ENCODE results near the gene IGF1. TPM values are rescaled to one million over a fixed set of nuclear protein-coding genes. Genes with fewer than 3 reads are reported as not detected.

IGF1 gene
- total RNA-seq, 5 donors from 2014 or later (not counting 1 experiment from before 2014, with no cell fraction given), result 0.26 to 0.32 TPM; not detected in 3

DNA sequence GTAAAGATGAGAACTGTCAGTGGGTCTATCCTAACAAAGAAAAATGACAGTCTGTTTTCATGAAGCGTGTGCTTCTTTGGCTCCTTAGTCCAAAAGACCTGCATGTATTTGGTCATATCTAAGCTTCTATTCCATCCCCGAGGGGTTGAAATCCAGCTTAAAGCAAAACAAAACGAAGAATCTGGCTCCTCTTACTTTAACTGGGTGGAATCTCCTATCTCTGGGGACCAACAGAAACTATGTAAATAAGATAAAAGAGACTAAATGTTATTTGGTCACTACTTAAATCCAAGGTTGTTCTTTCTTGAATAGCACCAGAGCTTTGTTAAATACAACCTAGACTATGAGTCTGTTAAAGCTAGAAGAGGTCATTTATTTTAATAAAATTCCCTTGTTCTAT lies 9.4 kb downstream of the IGF1 start:
- Mint-ChIP-seq H3K4me1 (no peaks in the 10 kb centered on the region), H3K4me3 (no peak overlapping the region), H3K27me3 (peaks cover 12 to 16% of the 10 kb centered on the region in 2 donors), H3K9me3 (no peaks in the 10 kb centered on the region), H3K27ac (no peak overlapping the region), H3K36me3 (no peaks in the 10 kb centered on the region)
- Histone ChIP-seq H3K27me3 (replicated peaks in 1 of 2; ENCODE audit: control insufficient read depth in 2 of 2, extremely low read depth in 1 of 2, insufficient read depth in 2 of 2, low read length in 1 of 2) (peaks cover 0 to 2% of the 10 kb centered on the region in 2 experiments), H3K27ac (ENCODE audit: low read length) (no peak overlapping the region), H3K4me3 (ENCODE audit: control insufficient read depth in 1 of 2, extremely low read depth in 1 of 2, low read length in 1 of 2) (no peak overlapping the region), H3K36me3 (ENCODE audit: control insufficient read depth in 2 of 2, extremely low read depth in 1 of 2, insufficient read depth in 1 of 2, low read length in 1 of 2) (no peaks in the 10 kb centered on the region), H3K9me3 (no peaks in the 10 kb centered on the region), H3K4me1 (ENCODE audit: control insufficient read depth in 1 of 2, extremely low read depth in 1 of 2, insufficient read depth in 2 of 2, low read length in 2 of 2) (no peaks in the 10 kb centered on the region)
- POLR2A ChIA-PET, result no interaction called here
- WGBS (ENCODE audit: insufficient coverage), result 100% methylated on average over 1 of the region's 3 CpGs
- ATAC-seq (replicated peaks in 1 of 4) (no peak), DNase-seq (no peak)
- CTCF ChIA-PET, result interaction anchor here in 1 of 2 donors (1.3 to 1.4 kb wide), 2 partner anchors 11 to 14 kb away, joined by 3 to 8 read pairs; no protein-coding TSS in a partner anchor

DNA sequence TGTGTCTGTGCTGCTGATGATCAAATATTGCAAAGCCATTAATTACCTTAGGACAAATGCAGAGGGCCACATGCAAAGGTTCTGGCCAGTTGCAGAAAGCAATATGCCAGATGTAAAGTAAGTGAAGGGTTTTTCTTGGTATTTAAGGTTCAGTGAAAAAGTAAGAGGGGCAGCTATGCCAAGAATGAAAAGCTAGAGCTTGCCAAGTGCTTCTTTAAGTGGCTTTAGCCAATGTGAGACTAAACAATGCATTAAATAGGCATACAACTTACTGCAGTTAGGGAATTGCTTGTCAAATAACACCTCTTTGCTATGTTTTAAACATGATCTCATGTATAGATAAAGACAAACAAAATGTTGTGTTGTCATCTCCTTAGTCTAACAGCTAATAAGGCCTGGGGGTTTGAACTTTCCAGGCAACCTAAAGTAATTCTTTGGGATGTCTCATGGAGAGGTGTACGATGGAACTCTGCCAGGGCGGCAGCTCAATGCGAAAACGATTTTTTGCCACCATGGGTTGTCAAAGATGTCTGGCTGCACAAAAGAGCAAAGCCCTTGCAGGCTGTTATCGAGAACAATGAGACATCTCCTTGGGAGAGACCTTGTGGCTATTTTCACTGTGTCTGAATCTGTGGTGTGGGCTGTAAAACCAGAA lies 12.0 kb downstream of the IGF1 start:
- H3K9me3 ChIP-seq, result no peaks in the 10 kb centered on the region
- H3K36me3 ChIP-seq (ENCODE audit: control insufficient read depth in 2 of 2, extremely low read depth in 1 of 2, insufficient read depth in 1 of 2, low read length in 1 of 2), result no peaks in the 10 kb centered on the region
- H3K4me3 Mint-ChIP-seq, result no peak overlapping the region
- ChIA-PET CTCF (no interaction called here), POLR2A (no interaction called here)
- H3K27ac Mint-ChIP-seq, result no peak overlapping the region
- no peak for ATAC-seq (replicated peaks in 1 of 4)
- peaks cover 0 to 2% of the 10 kb centered on the region in 2 experiments for H3K27me3 ChIP-seq (replicated peaks in 1 of 2; ENCODE audit: control insufficient read depth in 2 of 2, extremely low read depth in 1 of 2, insufficient read depth in 2 of 2, low read length in 1 of 2)
- H3K27ac ChIP-seq (ENCODE audit: low read length), result no peak overlapping the region
- peaks cover 3 to 9% of the 10 kb centered on the region in 2 donors for H3K27me3 Mint-ChIP-seq
- no peak overlapping the region for H3K4me3 ChIP-seq (ENCODE audit: control insufficient read depth in 1 of 2, extremely low read depth in 1 of 2, low read length in 1 of 2)
- no peaks in the 10 kb centered on the region for H3K4me1 Mint-ChIP-seq
- WGBS (ENCODE audit: insufficient coverage), result 87% methylated on average over 4 of the region's 5 CpGs
- H3K9me3 Mint-ChIP-seq, result no peaks in the 10 kb centered on the region
- H3K36me3 Mint-ChIP-seq, result no peaks in the 10 kb centered on the region
- DNase-seq, result no peak
- H3K4me1 ChIP-seq (ENCODE audit: control insufficient read depth in 1 of 2, extremely low read depth in 1 of 2, insufficient read depth in 2 of 2, low read length in 2 of 2), result no peaks in the 10 kb centered on the region

DNA sequence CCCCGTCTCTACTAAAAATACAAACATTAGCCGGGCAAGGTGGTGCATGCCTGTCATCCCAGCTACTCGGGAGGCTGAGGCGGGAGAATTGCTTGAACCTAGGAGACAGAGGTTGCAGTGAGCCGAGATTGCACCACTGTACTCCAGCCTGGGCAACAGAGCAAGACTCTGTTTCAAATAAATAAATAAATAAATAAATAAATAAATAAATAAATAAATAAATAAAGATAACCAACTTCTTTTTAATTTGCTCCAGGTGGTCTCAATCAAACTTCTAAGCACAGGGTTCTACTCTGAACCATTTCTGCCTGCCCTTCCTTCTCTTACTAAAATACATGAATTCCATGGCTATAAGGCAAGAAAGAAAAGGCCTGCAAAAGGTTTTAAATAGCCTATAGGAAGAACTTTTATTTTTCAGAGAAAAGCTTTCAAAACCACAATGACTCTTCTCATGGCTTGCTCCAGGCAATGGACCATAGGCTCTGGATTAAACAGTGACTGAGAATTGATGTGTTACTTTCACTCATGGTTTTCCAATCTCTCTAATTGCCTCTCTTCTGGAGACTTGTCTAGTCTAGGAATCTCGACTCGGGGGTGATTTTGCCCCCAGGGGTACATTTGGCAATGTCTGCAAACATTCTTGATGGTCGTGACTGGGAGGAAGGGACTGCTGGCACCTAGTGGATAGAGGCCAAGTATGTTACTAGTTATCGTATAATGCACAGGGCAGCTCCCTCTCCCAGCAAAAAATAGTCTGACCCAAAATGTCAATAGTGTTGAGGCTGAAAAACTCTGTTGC lies 14.4 kb downstream of the IGF1 start:
- Mint-ChIP-seq H3K4me1 (no peaks in the 10 kb centered on the region), H3K9me3 (no peaks in the 10 kb centered on the region), H3K27ac (no peak overlapping the region), H3K36me3 (no peaks in the 10 kb centered on the region), H3K4me3 (no peak overlapping the region), H3K27me3 (peaks cover 3 to 9% of the 10 kb centered on the region in 2 donors)
- peaks cover 0 to 2% of the 10 kb centered on the region in 2 experiments for H3K27me3 ChIP-seq (replicated peaks in 1 of 2; ENCODE audit: control insufficient read depth in 2 of 2, extremely low read depth in 1 of 2, insufficient read depth in 2 of 2, low read length in 1 of 2)
- CTCF ChIA-PET, result interaction anchor here in 1 of 2 donors (1.4 kb wide), 1 partner anchor 18 kb away, joined by 6 read pairs; no protein-coding TSS in a partner anchor
- H3K9me3 ChIP-seq, result no peaks in the 10 kb centered on the region
- H3K36me3 ChIP-seq (ENCODE audit: control insufficient read depth in 2 of 2, extremely low read depth in 1 of 2, insufficient read depth in 1 of 2, low read length in 1 of 2), result no peaks in the 10 kb centered on the region
- DNase-seq (no peak), ATAC-seq (replicated peaks in 1 of 4) (no peak)
- no peaks in the 10 kb centered on the region for H3K4me1 ChIP-seq (ENCODE audit: control insufficient read depth in 1 of 2, extremely low read depth in 1 of 2, insufficient read depth in 2 of 2, low read length in 2 of 2)
- no CpG with 5 or more reads among the region's 9 CpGs for WGBS (ENCODE audit: insufficient coverage)
- H3K27ac ChIP-seq (ENCODE audit: low read length), result no peak overlapping the region
- POLR2A ChIA-PET, result no interaction called here
- H3K4me3 ChIP-seq (ENCODE audit: control insufficient read depth in 1 of 2, extremely low read depth in 1 of 2, low read length in 1 of 2), result no peak overlapping the region

DNA sequence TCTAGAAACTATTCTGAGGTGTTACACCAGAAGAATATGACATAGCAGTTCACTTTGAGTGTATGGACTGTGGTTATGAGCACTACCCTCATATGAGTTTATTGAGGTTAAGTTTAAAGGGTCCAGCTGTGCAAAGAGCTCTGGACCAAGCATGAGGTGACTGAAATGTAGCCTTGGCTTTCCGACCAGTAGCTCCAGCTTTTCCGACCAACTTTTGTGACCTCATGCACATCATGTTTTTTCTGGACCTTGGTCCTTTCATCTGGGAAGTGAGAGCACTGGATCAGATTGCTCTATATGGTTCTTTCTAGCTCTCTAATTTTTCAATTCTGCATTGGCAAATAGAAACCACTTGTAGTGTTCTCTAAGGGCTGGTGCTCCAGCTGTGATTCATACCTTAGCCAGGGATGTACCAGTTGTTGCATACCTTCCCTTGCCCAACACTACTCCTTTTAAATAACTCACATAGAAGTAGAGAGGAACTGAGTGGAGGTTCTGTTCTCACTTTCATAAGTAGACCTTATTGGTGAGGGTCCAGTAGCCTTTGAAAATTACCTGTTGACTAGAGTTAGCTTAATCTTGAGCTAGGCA lies 16.6 kb downstream of the IGF1 start:
- H3K4me3 ChIP-seq (ENCODE audit: control insufficient read depth in 1 of 2, extremely low read depth in 1 of 2, low read length in 1 of 2), result no peak overlapping the region
- Mint-ChIP-seq H3K36me3 (no peaks in the 10 kb centered on the region), H3K4me3 (no peak overlapping the region), H3K9me3 (no peaks in the 10 kb centered on the region), H3K4me1 (no peaks in the 10 kb centered on the region), H3K27ac (no peak overlapping the region), H3K27me3 (peaks cover 3 to 19% of the 10 kb centered on the region in 2 donors)
- DNase-seq (no peak), ATAC-seq (replicated peaks in 1 of 4) (no peak)
- no peaks in the 10 kb centered on the region for H3K9me3 ChIP-seq
- ChIA-PET CTCF (interaction anchor here (0.5 to 0.6 kb wide), 2 partner anchors 516 to 1337 kb away, joined by 3 read pairs; no protein-coding TSS in a partner anchor), POLR2A (no interaction called here)
- H3K36me3 ChIP-seq (ENCODE audit: control insufficient read depth in 2 of 2, extremely low read depth in 1 of 2, insufficient read depth in 1 of 2, low read length in 1 of 2), result no peaks in the 10 kb centered on the region
- H3K27me3 ChIP-seq (replicated peaks in 1 of 2; ENCODE audit: control insufficient read depth in 2 of 2, extremely low read depth in 1 of 2, insufficient read depth in 2 of 2, low read length in 1 of 2), result peaks cover 0 to under 1% of the 10 kb centered on the region in 2 experiments
- H3K4me1 ChIP-seq (ENCODE audit: control insufficient read depth in 1 of 2, extremely low read depth in 1 of 2, insufficient read depth in 2 of 2, low read length in 2 of 2), result no peaks in the 10 kb centered on the region
- H3K27ac ChIP-seq (ENCODE audit: low read length), result no peak overlapping the region
- WGBS (ENCODE audit: insufficient coverage), result 100% methylated on average over 1 of the region's 2 CpGs

DNA sequence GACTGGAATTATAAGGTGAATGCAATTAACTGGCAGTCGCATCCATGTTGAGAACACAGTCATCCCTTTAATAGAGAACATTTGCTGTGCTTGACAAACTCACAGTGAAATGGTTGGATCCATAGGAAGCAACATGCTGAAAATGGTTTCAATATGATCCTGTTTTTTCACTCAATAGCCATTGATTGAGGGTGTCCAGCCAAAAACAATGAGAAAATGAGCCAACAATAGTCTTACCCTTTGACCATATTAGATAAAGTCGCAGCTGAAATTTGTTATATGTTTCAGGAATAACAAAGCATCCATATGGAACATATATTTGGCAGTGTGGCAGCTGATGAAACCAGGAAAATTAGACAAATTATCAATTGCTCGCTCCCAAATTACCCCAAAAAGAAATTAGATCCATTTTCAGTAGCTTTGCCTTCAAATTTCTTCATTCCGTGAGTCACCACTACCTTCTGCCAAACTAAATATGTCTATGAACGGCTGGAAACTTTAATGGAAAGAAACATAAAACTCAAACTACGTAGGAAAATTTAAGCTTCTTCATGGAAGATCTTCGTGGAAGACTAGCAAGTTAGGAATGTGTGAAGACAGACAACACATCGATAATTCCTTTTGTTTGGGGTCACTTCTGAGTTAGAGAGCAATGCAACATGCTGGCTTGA lies 17.4 kb downstream of the IGF1 start:
- Histone ChIP-seq H3K27ac (ENCODE audit: low read length) (no peak overlapping the region), H3K9me3 (no peaks in the 10 kb centered on the region), H3K4me1 (ENCODE audit: control insufficient read depth in 1 of 2, extremely low read depth in 1 of 2, insufficient read depth in 2 of 2, low read length in 2 of 2) (no peaks in the 10 kb centered on the region), H3K27me3 (replicated peaks in 1 of 2; ENCODE audit: control insufficient read depth in 2 of 2, extremely low read depth in 1 of 2, insufficient read depth in 2 of 2, low read length in 1 of 2) (no peaks in the 10 kb centered on the region), H3K4me3 (ENCODE audit: control insufficient read depth in 1 of 2, extremely low read depth in 1 of 2, low read length in 1 of 2) (no peak overlapping the region), H3K36me3 (ENCODE audit: control insufficient read depth in 2 of 2, extremely low read depth in 1 of 2, insufficient read depth in 1 of 2, low read length in 1 of 2) (no peaks in the 10 kb centered on the region)
- H3K9me3 Mint-ChIP-seq, result no peaks in the 10 kb centered on the region
- ATAC-seq (replicated peaks in 1 of 4) (no peak), DNase-seq (no peak)
- ChIA-PET CTCF (interaction anchor here in 1 of 2 donors (0.6 kb wide), 1 partner anchor 1337 kb away, joined by 3 read pairs; no protein-coding TSS in a partner anchor), POLR2A (no interaction called here)
- peaks cover 2 to 20% of the 10 kb centered on the region in 2 donors for H3K27me3 Mint-ChIP-seq
- H3K4me3 Mint-ChIP-seq, result no peak overlapping the region
- no peaks in the 10 kb centered on the region for H3K4me1 Mint-ChIP-seq
- H3K27ac Mint-ChIP-seq, result no peak overlapping the region
- no CpG with 5 or more reads among the region's 8 CpGs for WGBS (ENCODE audit: insufficient coverage)
- H3K36me3 Mint-ChIP-seq, result no peaks in the 10 kb centered on the region

DNA sequence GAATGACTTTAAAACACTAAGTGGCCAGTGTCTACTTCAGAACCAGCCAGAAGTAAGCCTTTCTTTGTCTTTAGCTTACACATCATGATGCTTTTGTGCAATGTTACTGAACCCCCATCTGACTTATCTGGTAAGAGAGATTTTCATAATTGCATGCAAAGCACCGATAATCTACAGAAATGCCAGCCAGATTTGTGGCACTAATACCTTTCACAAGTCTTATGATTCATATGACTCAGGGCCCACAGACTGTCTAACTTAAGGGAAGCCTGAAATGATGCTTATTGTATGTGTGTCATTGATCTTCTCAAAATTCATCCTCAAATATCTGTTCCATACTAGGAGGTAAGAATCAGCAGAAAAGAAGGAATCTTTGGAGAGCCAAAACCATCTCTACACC lies 18.0 kb downstream of the IGF1 start:
- H3K4me1 Mint-ChIP-seq, result no peaks in the 10 kb centered on the region
- no peak overlapping the region for H3K4me3 ChIP-seq (ENCODE audit: control insufficient read depth in 1 of 2, extremely low read depth in 1 of 2, low read length in 1 of 2)
- no peak for ATAC-seq (replicated peaks in 1 of 4)
- no peak for DNase-seq
- H3K4me1 ChIP-seq (ENCODE audit: control insufficient read depth in 1 of 2, extremely low read depth in 1 of 2, insufficient read depth in 2 of 2, low read length in 2 of 2), result no peaks in the 10 kb centered on the region
- no peak overlapping the region for H3K4me3 Mint-ChIP-seq
- no peaks in the 10 kb centered on the region for H3K27me3 ChIP-seq (replicated peaks in 1 of 2; ENCODE audit: control insufficient read depth in 2 of 2, extremely low read depth in 1 of 2, insufficient read depth in 2 of 2, low read length in 1 of 2)
- H3K36me3 ChIP-seq (ENCODE audit: control insufficient read depth in 2 of 2, extremely low read depth in 1 of 2, insufficient read depth in 1 of 2, low read length in 1 of 2), result no peaks in the 10 kb centered on the region
- WGBS (ENCODE audit: insufficient coverage), result no CpG with 5 or more reads among the region's 1 CpG
- H3K27ac ChIP-seq (ENCODE audit: low read length), result no peak overlapping the region
- no peaks in the 10 kb centered on the region for H3K36me3 Mint-ChIP-seq
- ChIA-PET POLR2A (no interaction called here), CTCF (no interaction called here)
- no peaks in the 10 kb centered on the region for H3K9me3 Mint-ChIP-seq
- H3K27me3 Mint-ChIP-seq, result peaks cover 2 to 16% of the 10 kb centered on the region in 2 donors
- H3K27ac Mint-ChIP-seq, result no peak overlapping the region
- H3K9me3 ChIP-seq, result no peaks in the 10 kb centered on the region
